A549 (cell line): ENCODE results near the gene DNAJB4. TPM values are rescaled to one million over a fixed set of nuclear protein-coding genes. Genes with fewer than 3 reads are reported as not detected.
A peak's percentile ranks its signal among the peaks of the same experiment; 100 is the strongest.
"Not testable (repeated sequence)": the region's sequence is repeated elsewhere in the genome, so short reads cannot be mapped to it uniquely, and the experiment has no call there.

ENCODE experiments used
- ATAC-seq, 2 experiments: fragments of 200-7000 bp in 1 of 2; fragments of >200 bp in 1 of 2; cut with Nextera tagmentation in 1 of 2; cut with Tn5 transposase in 1 of 2; 3 replicates each; pipeline versions ENCODE4 v1.8.0 to v1.9.1; 2018 to 2020; ENCODE audit warnings: mild to moderate bottlenecking in 1 of 2, moderate library complexity in 1 of 2
- CTCF ChIA-PET: fragments of 300-600 bp; sonication (Branson Sonifier 250); formaldehyde crosslinking; extraction: SDS; loops from one replicate; lab custom pipeline; 2021; ENCODE audit warnings: antibody characterized with exemption, inconsistent platforms; lab: Yijun Ruan, JAX
- POLR2A ChIA-PET: fragments of 350-600 bp; formaldehyde crosslinking; extraction: SDS; loops from one replicate; lab custom pipeline; 2021; ENCODE audit warnings: antibody characterized with exemption, inconsistent platforms; lab: Yijun Ruan, JAX
- DNase-seq, 2 experiments: peaks; one replicate each; pipeline versions ENCODE4 v3.0.0 to v3.0.0-alpha.2; 2011 to 2016; ENCODE audit warnings: low read depth in 1 of 2, low spot score in 1 of 2
- FAIRE-seq: peaks from 2 replicates; lab custom pipeline; 2011; peaks lifted over from hg19 to GRCh38; lab: Jason Lieb, UNC
- H3K27ac ChIP-seq, 2 experiments: fragments of >200 bp; sonication (Bioruptor Twin); formaldehyde crosslinking; 3 replicates each; pipeline ENCODE4 v1.5.1; 2016 to 2017
- H3K4me1 ChIP-seq: fragments of >200 bp; sonication (Bioruptor Twin); formaldehyde crosslinking; 3 replicates; pipeline ENCODE4 v1.6.1; 2016
- H3K4me2 ChIP-seq: fragments of >200 bp; sonication (Bioruptor Twin); formaldehyde crosslinking; 3 replicates; pipeline ENCODE4 v1.6.1; 2016
- H3K4me3 ChIP-seq: fragments of >200 bp; sonication (Bioruptor Twin); formaldehyde crosslinking; 3 replicates; pipeline ENCODE4 v1.5.1; 2016
- H3K9me3 ChIP-seq: fragments of >200 bp; sonication (Bioruptor Twin); formaldehyde crosslinking; 3 replicates; pipeline ENCODE4 v1.6.1; 2016
- CBX2 ChIP-seq: fragments of 200-600 bp; sonication (generic); IDR thresholded peaks from 2 replicates; pipeline ENCODE4 v1.6.1; 2016; ENCODE audit warnings: low read depth, mild to moderate bottlenecking, borderline replicate concordance
- CBX8 ChIP-seq: fragments of 200-600 bp; sonication (generic); IDR thresholded peaks from 2 replicates; pipeline ENCODE4 v1.6.1; 2016
- CHD2 ChIP-seq: fragments of 150-350 bp; IDR thresholded peaks from 2 replicates; pipeline ENCODE4 v1.6.1; 2014; ENCODE audit warnings: low read length; ENCODE audit not compliant: partially characterized antibody
- HMGXB4 ChIP-seq: fragments of 250-450 bp; sonication (Bioruptor Pico); IDR thresholded peaks from 2 replicates; pipeline ENCODE4 v1.5.0; 2021; ENCODE audit warnings: mild to moderate bottlenecking, moderate library complexity, borderline replicate concordance
- MYC ChIP-seq: IDR thresholded peaks from 2 replicates; pipeline ENCODE4 v1.6.1; 2012; ENCODE audit warnings: mild to moderate bottlenecking, inconsistent platforms, low read length, improper control_type of control experiment, borderline replicate concordance
- NFE2L2 ChIP-seq: fragments of 150-350 bp; conservative IDR thresholded peaks from 2 replicates; pipeline ENCODE4 v1.6.1; 2014; ENCODE audit warnings: low read length
- POLR2AphosphoS2 ChIP-seq: conservative IDR thresholded peaks from 2 replicates; pipeline ENCODE4 v1.6.1; 2012; ENCODE audit warnings: low read length, improper control_type of control experiment, inconsistent platforms
- RARB ChIP-seq: fragments of 250-450 bp; sonication (Bioruptor Pico); IDR thresholded peaks from 2 replicates; pipeline ENCODE4 v1.8.0; 2021; ENCODE audit warnings: mild to moderate bottlenecking, moderate library complexity
- RCOR1 ChIP-seq: fragments of 150-350 bp; IDR thresholded peaks from 2 replicates; pipeline ENCODE4 v1.6.1; 2014; ENCODE audit warnings: antibody characterized with exemption, low read length, low read depth
- WGBS: methylation state at CpG from one replicate; pipeline ENCODE4 v1.1.6; 2017; ENCODE audit errors: missing lambda C conversion rate; 5-methylcytosine and 5-hydroxymethylcytosine counted together
- polyA plus RNA-seq, 4 experiments: library from polyadenylated mRNA; depleted of rRNA in 3 of 4; stranded (reverse); fragments of >200 nt; fragmentation: RNase III in 1 of 4; extraction: RNeasy Plus Mini Kit Qiagen cat#74134 plus additional on column Dnase treatment in 1 of 4; gene quantifications; 2 replicates in 3 of 4; 3 replicates in 1 of 4; pipeline ENCODE4 v1.2.3, GENCODE V29; 2011 to 2017
- small RNA-seq, 6 experiments: library from RNA; depleted of rRNA; stranded (forward); fragments of <200 nt; gene quantifications; one replicate each; pipeline ENCODE3, GENCODE V24; 2012

Gene DNAJB4
- polyA plus RNA-seq, 2 of the 4 experiments (the other 2 are of a cell fraction): 30.0 to 48.8 TPM

DNA sequence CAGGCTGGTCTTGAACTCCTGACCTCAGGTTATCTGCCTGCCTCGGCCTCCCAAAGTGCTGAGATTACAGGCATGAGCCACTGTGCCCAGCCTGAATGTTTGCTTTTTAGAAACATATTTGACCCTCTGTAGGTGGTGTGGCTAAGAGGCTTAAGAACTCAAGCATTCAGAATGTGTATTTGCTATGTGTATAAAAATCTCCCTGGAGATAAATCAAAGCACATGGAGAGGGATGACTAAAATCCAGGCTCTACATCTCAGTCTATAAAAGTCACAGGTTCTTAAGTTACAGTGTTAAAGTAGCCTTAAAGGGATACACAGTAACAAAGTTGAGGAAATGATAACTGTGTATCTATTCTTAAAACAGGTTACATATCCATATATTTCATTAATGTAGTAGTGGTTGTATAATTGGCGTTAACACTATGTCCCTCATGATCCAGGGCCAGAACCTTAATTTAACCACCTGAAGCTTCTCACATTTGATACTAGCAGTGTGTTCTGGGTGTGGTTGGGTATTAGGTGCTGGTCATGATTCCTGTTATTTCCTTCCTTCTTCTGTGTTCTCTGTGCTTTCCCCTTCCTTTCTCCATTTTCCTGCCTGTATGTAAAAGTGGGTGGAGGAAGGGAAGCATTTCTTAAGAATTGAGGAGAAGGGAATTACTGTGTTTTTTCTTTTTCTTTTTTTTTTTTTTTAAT is 57.2 kb downstream of the DNAJB4 start:
- CTCF ChIA-PET: no interaction called here

DNA sequence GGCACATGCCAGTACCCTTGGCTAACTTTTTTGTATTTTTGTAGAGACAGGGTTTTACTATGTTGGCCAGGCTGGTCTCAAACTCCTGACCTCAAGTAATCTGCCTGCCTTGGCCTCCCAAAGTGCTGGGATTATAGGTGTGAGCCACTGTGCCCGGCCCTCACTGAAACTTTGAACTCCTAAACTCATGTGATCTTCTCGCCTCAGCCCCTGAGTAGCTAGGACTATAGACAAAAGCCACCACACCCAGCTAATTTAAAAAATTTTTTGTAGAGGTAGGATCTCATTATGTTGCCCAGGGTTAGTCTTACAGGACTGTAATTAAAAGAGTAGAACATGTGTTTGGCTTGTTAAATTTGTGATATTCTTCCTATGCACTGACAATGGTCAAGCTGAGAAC is 60.1 kb downstream of the DNAJB4 start:
- H3K27ac ChIP-seq, FAIRE-seq, H3K4me1 ChIP-seq, POLR2A ChIA-PET, H3K4me2 ChIP-seq, DNase-seq, H3K4me3 ChIP-seq, H3K9me3 ChIP-seq, ATAC-seq: not testable (repeated sequence)
- CTCF ChIA-PET: interaction anchor here (0.6 kb wide), 1 partner anchor 9 kb away, joined by 4 read pairs; no protein-coding TSS in a partner anchor
- WGBS: 42% methylated on average over 2 of the region's 2 CpGs

More for the DNA sequence above, 57.2 kb downstream of the DNAJB4 start:
- WGBS: 48% methylated on average over 2 of the region's 2 CpGs
- Histone ChIP-seq H3K4me1 (no peaks in the 10 kb centered on the region), H3K4me2 (no peak overlapping the region), H3K27ac (no peak overlapping the region), H3K4me3 (no peak overlapping the region), H3K9me3 (no peaks in the 10 kb centered on the region)
- peak in 1 of 2 experiments; percentile 36 for DNase-seq
- peak; percentile 50 to 68 for ATAC-seq
- no peak for FAIRE-seq
- TF ChIP-seq HMGXB4 (CRISPR knock-in tag) (no peak), RCOR1 (no peak), CBX8 (no peak), POLR2AphosphoS2 (no peak), NFE2L2 (no peak), CHD2 (no peak), CBX2 (no peak), RARB (CRISPR knock-in tag) (no peak), MYC (no peak)
- POLR2A ChIA-PET: no interaction called here

Small RNA genes lying within 50 kb of the gene (small RNA-seq; reads per million reads assigned to genes)
- gene AC103591.3: 1.2 to 13.0 (median 4.3) reads per million in 6 experiments

Other genes with a start within 250 kb of the DNAJB4 start
- gene USP33, start 245.1 kb upstream of the DNAJB4 start, polyA plus RNA-seq (2011; rRNA removed): 45.5 and 49.5 TPM in 2 replicates
- gene USP33, start 245.1 kb upstream of the DNAJB4 start, polyA plus RNA-seq (2017; fragmentation: RNase III; extraction: RNeasy Plus Mini Kit Qiagen cat#74134 plus additional on column Dnase treatment): 22.0 to 22.9 TPM (median 22.1 TPM) in 3 replicates
- 7.4 and 8.2 TPM in 2 replicates for gene MIGA1, start 225.3 kb upstream of the DNAJB4 start, polyA plus RNA-seq (2011; rRNA removed)
- gene MIGA1, start 225.3 kb upstream of the DNAJB4 start, polyA plus RNA-seq (2017; fragmentation: RNase III; extraction: RNeasy Plus Mini Kit Qiagen cat#74134 plus additional on column Dnase treatment): 6.1 to 6.5 TPM (median 6.2 TPM) in 3 replicates
- gene NEXN, start 116.3 kb upstream of the DNAJB4 start, polyA plus RNA-seq (2011; rRNA removed): 0.54 and 1.8 TPM in 2 replicates
- gene NEXN, start 116.3 kb upstream of the DNAJB4 start, polyA plus RNA-seq (2017; fragmentation: RNase III; extraction: RNeasy Plus Mini Kit Qiagen cat#74134 plus additional on column Dnase treatment): 7.3 to 8.7 TPM (median 8.2 TPM) in 3 replicates
- gene FUBP1, start 25.9 kb upstream of the DNAJB4 start, polyA plus RNA-seq (2011; rRNA removed): 126 and 183 TPM in 2 replicates
- gene FUBP1, start 25.9 kb upstream of the DNAJB4 start, polyA plus RNA-seq (2017; fragmentation: RNase III; extraction: RNeasy Plus Mini Kit Qiagen cat#74134 plus additional on column Dnase treatment): 126 to 131 TPM (median 128 TPM) in 3 replicates
- gene GIPC2, start 41.0 kb downstream of the DNAJB4 start, polyA plus RNA-seq (2011; rRNA removed): not detected in 2 replicates
- 0.04 to 0.07 TPM (median 0.06 TPM) in 3 replicates for gene GIPC2, start 41.0 kb downstream of the DNAJB4 start, polyA plus RNA-seq (2017; fragmentation: RNase III; extraction: RNeasy Plus Mini Kit Qiagen cat#74134 plus additional on column Dnase treatment)